Endometrial microvascular endothelial cells (primary cell): ENCODE measurements around the gene PDYN. TPM values are rescaled to one million over a fixed set of nuclear protein-coding genes. Genes with fewer than 3 reads are reported as not detected.

Experiments used
- in situ Hi-C: cut with HindIII; loops from 2 replicates; pipeline ENCODE4 v1.10.0; 2017; ENCODE audit warnings: low sequenced_read_pairs, low pct_unique_long_range_greater_than_20kb; ENCODE audit errors: inconsistent ontology term
- total RNA-seq: library from RNA; depleted of rRNA; stranded (reverse); fragments of >200 nt; gene quantifications from one replicate; pipeline ENCODE4 v1.2.3, GENCODE V29; 2015; ENCODE audit errors: inconsistent ontology term

Gene PDYN
- total RNA-seq, 1 donor from 2014 or later = not detected

DNA sequence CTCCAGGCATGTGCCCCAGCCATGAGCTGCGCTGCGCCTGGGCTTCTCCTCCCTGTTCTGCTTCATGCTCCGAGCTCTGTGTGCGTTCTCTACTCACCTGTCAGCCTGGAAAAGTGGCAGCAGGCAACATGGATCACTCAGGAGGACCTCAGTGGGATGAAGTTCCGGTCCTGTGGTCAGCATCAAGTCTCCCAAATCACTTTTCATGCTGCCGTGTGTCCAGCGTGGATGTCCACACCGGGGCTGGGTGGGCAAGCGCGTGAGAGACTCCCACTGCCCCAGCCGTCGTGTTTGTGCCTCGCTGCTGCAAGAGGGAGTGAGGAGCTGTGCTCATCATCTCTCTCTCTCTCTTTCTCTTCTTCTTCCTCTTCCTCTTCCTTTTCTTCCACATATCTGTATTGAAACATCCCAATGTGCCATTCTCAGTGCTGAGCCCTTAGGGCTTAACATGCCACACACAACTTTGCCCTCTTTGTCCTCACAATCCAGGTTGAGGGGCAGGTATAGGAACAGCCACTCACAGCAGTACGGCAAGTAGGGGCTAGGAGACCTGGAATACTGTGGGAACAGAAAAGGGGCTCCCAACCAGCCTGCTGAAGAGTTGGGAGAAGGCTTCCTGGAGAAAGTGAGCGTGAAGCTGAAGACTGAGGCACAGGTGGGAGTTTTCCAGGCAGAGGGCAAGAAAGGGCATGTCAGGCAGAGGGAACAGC is 3.8 kb upstream of the PDYN start:
- in situ Hi-C loops = no loop called here

DNA sequence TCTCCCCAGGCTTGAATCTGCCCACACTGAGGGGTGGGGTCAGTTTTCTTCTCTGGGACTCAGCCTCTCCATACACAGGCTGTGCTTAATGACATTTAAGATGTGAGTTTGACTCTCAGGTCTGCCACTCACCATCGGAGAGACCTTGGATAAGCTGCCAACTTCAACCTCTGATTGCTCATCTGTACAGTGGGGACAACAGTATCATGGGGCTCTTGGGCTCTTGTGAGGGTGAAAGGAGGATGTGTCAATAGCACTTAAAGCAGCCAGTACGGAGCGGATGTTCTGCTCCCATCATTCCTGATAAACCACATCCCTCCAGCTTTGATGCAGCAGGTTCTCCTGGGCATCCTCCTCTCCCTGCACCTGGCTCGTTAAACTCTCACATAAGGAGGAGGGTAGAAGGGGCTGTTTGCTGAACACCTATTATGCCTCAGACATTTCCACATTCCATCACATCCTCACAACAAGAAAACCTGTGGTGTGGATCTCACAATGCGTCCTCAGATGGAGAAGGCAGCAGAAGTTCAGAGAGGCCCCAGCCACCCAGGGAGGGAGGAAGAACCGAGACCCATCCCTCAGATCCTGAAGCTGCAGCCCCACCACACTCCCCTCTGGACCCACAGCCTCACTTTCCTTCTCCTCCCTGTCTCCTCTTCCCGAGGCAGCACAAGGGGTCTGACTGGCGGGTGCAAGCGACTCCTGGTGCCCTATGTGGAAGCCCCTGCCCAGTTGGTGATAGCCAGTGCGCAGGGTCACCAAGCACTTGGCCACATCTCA is 1.9 kb upstream of the PDYN start:
- in situ Hi-C loops = no loop called here

DNA sequence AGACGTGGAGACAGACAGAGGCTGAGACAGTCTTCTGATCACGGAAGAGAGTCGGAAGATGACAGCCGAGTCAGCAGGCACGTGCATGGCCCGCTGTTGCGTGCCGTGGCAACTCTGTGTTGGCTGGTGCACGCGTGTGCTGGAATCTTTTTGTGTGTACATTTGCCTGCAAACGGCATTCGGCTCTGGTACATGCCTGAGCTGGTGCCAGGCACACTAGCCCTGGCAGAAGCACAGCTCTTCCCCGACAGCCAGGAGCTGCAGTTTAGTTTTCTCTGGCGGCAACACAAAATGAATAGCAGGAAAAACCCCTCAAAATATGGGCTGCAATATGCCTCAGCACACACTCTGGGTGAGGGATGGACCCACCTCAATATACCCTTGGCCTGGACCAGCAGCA is 769 bp upstream of the PDYN start:
- in situ Hi-C loops = no loop called here

DNA sequence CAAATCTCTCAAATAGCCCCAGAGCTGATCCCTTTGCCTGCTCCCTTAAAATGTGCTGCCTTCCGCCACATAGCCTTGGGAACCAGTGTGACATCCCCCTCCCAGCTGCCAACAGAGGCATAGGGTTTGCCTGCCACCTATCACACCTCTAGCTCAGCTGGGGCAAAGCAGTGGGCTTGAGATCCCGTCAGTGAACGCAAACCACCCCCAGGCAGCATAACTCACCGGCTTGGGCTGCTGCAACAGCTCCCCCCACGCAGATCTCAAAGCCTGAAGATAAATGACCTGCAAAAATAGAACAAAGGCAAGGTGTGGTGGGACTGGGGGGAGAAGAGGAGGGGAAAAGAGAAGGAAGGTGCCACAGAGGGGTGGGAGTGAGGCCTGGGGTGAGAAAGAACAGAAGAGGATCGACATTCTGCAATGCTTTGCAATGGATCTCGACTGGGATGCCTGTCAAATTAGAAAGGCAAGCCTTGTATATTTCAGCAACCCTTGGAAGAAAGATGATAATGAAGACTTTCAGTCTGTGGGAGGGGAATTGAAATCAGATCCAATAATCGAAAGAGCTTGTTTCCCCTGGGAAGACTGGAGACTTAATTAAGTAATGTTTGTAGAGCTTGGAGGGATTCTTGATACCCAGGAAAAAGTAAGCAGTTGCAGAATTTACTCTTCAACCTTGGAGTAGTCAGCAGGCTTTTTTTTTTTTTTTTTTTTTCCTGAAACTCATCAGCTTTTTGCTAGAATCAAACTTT is 1.3 kb downstream of the PDYN start:
- in situ Hi-C loops = no loop called here

DNA sequence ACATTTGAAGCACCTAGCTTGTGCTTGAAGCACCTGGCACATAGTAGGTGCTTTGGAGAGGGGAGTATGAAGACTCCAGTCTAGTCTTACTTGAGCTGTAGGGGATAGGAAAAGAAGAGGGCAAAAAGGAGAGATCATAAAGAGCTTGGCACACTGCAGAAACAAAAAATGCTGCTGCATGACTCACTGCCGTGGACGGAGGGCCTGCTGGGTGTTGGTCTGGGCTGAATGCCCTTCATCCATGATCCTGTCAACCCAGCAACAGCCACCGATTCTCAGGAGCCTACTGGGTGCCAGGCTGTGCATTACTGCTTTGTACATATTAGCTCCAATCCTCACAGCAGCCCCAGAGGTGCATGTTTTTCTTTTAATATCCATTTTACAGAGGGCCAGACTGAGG is 6.0 kb downstream of the PDYN start:
- in situ Hi-C loops = no loop called here

DNA sequence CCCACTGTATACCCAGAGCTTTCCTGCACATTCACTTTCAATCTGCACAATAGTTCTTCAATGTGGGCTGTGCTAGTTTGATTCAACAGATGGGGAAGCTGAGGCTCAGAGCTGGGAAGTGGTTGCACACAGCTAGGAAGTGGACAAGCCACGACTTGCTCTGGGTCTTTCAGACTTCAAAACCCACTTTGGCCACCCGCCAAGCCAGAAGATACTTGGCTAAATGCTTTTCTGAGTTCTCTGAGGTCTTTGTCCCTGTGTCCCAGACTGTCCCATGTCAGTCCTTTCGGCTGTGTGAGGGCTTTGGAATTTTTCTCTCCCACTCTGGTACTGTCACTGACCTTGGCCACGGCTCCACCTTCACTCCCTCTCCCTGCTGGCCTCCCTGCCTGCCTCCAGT is 10.6 kb downstream of the PDYN start:
- in situ Hi-C loops = no loop called here

DNA sequence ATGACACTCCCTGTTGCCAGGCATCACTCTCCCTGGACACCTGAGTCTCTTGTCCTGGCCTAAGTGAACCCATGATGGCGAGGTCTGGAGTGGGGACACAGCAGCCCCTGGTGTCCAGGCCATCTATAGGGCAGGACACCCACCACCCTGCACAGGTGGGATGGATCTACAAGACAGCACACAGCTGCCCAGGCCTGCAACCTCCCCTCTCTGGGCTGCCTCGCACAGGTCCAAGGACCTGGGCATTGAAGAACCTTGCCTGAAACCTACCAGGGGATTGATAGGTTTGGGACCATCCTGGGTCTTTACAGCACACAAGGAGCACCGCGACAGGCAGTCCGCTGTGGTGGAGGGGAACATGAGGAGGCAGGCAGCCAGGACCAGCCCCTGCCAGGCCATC is 11.2 kb downstream of the PDYN start:
- in situ Hi-C loops = no loop called here

DNA sequence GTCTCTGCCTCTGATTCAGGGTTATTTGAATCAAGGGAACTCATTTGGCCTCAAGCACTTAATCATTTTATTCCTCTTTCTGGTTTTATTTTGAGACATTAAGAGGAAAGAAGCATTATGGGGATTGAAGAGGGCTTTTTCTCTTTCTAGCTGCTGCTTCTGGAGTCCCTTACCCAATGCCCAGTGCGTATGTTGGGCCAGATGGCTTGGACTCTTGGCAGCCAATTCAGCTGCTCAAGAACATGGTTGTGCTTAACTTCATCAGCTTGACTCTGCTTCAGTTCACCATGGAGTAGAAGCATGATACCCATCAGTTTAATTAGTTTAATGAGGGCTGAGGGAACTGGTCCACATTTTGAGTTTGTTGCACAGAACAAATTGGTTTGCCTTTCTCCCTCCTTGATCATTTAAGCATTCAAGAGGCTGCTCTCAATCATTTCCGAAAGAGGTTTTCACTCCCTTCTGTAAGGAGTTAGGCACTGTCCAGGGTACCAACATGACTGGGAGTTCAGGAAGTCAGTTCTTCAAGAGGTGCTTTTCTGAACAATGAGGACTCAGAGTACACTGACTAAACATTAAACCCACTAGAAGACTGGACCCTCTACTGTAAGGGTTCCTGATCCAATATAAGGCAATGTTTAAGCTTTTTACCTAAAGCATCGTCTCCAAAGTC is 14.6 kb downstream of the PDYN start:
- in situ Hi-C loops = no loop called here

DNA sequence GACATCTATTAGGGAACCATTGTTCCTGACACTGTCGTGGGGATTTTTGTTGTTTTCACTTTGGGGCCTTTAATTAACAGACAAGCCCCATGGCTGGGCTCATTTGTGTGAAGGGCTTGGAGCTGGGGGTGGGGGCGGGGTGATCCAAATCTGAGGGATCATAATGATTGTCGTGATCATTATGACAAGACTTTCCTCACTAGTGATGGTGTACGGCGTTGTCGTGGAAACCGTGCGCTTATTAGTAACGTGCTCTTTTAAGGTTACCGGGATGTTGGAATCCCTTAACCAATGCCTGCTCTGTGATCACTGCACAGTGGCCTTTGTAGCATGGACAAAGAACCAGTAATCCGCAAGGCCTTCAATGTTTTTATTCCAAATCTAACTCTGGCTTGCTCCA is 18.6 kb downstream of the PDYN start:
- in situ Hi-C loops = no loop called here

DNA sequence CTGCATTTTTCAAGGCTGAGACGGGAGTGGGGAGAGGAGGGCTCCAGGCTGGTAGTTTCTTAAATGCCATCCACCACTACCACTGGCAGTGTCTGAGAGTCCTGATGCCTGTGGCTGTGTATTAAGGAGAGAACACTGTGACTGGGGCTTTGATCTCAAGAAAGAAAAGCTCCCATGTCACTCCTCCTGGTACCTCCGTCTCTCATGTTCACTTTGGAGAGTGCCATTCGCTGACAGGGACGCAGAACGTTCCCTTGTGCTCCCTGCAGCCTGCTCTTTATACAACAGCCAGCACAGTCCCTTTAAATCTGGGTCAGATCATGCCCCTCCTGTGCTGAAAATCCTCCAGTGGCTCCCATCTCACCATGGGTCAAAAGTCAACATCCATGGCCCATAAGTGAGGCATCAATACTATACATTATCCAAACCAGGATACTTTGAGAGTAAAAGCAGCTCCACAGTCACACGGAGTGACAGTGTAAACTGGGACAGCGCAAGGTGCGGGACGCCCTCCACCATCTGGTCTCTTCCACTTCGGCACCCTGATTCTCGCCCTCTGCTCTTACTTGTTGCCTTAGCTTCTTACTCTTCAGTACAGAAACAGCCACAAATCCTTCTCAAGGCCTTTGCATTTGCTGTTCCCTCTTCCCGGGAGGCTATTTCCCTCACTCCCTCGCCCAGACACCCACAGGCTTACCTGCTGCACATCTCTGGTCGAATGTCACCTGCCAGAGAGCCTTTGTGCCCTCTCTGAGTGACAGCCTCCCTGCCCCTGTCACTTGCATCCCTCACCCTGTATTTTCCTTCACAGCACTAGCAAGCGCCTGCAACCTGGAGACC is 20.0 kb downstream of the PDYN start:
- in situ Hi-C loops = no loop called here

DNA sequence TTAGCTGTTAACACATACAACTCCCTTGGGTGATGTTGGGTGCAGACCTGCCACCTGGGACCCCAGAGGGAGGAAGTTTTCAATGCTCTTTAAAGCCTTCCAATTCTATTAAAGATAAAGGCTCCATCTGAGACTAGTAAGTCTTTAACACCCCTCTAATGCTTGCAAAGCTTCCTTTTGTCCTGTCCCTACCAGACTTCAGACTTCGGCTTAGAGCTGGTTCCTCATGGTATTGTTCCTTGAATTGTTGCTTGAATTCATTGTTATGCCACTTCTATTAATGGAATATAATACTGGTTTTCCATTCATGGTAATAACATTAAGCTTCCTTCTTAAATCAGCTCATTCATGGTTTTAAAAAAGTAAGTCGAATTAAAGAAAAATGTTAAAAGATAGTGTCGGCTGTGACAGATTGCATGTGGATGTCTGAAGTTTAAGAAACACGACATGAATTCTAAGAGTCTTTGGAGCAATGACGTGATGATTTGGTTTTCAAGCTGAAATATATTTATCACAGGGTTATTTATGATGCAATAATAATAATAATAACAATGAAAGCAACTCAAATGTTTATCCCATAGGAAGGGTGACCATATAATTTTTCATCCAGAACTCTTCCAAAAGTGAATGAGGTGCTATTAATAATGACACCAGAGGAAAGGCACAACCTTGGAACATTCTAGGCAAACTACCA is 21.8 kb downstream of the PDYN start:
- in situ Hi-C loops = no loop called here

DNA sequence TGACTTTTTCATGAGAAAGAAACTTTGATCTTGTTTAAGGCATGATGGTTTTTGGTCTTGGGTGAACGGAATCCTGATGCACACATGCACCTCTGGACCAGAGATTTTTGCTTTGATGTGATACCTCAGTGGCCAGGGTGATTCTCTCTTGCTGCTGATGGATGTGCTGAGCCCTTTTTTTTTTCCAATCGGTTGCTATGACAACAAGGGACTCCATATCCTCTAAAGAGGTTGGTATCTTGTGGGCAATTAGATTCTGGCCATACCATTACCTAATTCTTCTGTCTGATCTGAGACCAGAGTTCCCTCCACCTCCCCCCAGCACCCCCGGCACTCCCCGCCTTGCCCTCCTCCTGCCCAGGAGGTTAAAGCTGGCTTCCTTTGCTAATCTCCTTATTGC is 24.9 kb downstream of the PDYN start:
- in situ Hi-C loops = no loop called here

DNA sequence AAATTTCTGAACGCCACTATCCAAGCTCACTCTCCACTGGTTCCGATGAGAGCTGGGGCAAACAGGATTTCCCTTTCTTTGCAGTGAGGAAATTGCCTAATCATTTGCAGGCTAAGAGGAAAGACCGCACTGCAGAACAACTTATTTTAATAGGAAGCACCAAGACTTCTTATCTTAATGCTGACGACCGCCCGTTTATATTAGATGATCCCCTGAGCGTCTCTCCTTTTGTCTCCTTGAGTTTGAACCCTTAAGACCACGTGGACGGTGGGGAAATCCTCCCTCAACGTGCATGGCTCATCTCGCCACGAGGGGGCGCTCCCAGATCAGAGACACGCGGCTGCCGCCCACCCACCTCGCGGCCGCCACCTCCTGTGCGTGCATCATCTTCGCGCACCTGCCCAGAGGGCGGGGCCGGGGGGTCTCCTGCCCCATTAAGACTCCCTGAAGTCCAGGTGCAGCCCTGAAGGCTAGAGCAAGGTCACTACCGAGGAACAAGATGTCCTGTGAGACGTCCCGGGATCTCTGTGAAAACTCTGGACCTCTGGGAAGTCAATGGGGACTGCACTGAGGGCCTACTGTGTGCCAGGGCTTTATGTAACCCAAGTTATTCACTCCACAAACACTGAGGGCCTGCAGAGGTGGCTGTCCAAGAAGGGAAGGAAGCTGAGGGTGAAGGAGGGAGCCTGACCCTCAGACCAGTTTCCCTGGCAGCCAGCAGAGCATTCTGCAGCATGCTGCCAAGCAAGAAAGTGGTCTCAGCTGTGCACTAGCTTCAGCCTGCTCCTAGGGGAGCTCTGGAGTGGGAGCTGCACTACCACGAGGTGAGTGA is 28.1 kb downstream of the PDYN start:
- in situ Hi-C loops = no loop called here

DNA sequence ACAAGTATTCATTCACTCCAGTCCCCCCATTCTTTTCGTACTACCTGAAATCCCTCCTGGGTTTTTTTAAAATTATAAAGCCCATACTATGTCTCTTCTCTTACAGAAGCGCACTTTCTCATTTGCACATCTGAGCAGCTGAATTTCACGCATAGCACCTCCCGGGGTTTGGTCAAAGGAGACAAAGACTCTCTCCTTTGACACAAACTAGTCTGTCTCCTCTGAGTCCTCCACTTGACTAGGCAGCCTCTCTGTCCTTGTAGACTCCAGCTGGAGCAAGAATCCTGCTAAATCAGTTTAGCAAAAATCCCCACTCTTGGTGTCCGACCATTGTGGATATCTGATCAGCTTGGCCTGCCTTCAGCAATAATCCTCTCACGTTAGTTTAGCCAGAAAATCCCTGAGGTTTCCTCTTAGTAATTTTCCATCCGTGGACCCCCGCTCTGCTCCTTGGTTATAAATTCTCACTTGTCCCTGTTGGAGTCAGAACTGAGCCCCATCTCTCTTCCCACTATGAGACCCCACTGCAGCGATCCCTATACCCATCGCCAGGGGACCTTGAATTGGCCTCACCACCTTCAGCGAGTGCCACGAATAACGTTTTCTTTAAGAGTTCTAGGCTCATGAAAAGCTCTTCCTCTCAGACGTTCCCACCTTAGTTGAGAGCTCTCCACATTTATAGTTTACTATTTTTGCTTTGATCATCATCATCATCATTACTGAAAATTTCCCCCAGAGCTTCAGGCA is 29.0 kb downstream of the PDYN start:
- in situ Hi-C loops = no loop called here

DNA sequence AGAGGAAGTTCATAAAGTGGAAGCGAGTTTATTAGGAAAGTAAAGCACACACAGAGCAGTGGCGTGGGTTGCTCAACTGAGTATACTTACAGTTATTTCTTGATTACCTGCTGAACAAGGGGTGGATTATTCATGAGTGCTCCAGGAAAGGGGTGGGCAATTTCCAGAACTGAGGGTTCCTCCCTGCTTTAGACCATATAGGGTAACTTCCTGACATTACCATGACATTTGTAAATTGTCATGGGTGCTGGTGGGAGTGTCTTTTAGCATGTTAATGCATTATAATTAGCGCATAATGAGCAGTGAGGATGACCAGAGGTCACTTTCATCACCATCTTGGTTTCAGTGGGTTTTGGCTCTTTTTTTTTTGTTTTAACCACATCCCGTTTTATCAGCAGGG is 29.8 kb downstream of the PDYN start:
- in situ Hi-C loops = no loop called here

DNA sequence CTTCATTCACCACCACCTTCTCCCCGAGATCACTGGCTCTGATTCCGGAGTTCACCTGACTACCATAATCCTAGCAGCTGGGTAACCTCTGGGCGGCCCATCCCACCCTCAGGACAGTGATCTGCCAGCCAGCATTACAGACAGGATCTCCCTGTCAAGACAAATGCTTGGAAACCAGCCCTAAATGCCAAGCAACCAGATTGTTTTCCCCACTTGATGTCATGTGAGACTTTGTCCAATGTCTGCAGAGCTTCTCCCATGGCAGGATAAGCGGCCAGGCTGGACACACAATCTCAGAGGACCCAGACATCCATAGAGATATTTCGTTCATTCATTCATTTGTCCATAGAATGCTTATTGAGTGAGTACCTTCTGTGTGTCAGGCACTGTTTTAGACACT is 32.5 kb downstream of the PDYN start:
- in situ Hi-C loops = no loop called here

DNA sequence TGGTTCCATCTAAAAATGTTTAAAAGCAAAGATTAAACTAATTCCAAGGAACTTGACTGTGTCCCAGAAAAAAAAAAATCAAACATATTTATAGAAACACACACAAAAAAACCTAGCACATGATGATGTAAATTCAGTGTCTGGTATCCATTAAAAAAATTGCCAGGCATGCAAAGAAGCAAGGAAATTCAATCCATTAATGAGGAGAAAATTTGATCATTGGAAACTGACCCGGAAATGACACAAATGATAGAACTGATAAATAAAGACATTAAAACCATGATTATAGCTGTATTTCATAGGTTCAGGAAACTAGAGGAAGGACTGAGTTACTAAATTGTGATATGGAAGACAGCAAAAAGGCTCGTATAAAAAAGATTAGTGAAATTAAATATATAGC is 34.7 kb downstream of the PDYN start:
- in situ Hi-C loops = no loop called here
